Esophagus squamous epithelium (tissue), 5 donors: ENCODE data around the gene CREB3. TPM values are rescaled to one million over a fixed set of nuclear protein-coding genes. Genes with fewer than 3 reads are reported as not detected.

Experiments
- DNase-seq: peaks from one replicate; lab custom pipeline; 2025; lab: John Stamatoyannopoulos, UW
- H3K27ac ChIP-seq, 4 donors: fragments of 200-600 bp; sonication (generic); one replicate each; pipeline ENCODE4 v1.5.1; 2016 to 2019; ENCODE audit warnings: mild to moderate bottlenecking in 1 of 4
- H3K27me3 ChIP-seq, 4 donors: fragments of 200-600 bp; sonication (generic); 1 replicate in 3 of 4; 2 replicates in 1 of 4; pipeline versions ENCODE4 v1.5.1 to v1.6.0; 2017 to 2021; ENCODE audit warnings: antibody characterized with exemption in 1 of 4
- H3K36me3 ChIP-seq, 3 donors: fragments of 200-600 bp; sonication (generic); one replicate each; pipeline ENCODE4 v1.5.1; 2016 to 2019
- H3K4me1 ChIP-seq, 3 donors: fragments of 200-600 bp; sonication (generic); one replicate each; pipeline ENCODE4 v1.5.1; 2017 to 2019
- H3K4me3 ChIP-seq, 4 donors: fragments of 200-600 bp; sonication (generic); 1 replicate in 3 of 4; 2 replicates in 1 of 4; pipeline ENCODE4 v1.5.1; 2016 to 2019; ENCODE audit warnings: mild to moderate bottlenecking in 2 of 4, moderate library complexity in 1 of 4
- H3K9me3 ChIP-seq, 3 donors: fragments of 200-600 bp; sonication (generic); one replicate each; pipeline ENCODE4 v1.5.1; 2016 to 2019
- POLR2A ChIP-seq, 4 donors: fragments of 450-650 bp; IDR thresholded peaks; one replicate each; pipeline ENCODE4 v1.6.1; 2017; ENCODE audit warnings: antibody characterized with exemption in 4 of 4, mild to moderate bottlenecking in 4 of 4, moderate library complexity in 3 of 4
- WGBS, 2 donors: methylation state at CpG; one replicate each; pipeline ENCODE4 v1.1.5; 2018; 5-methylcytosine and 5-hydroxymethylcytosine counted together
- intact Hi-C: fragments of 100-400 bp; cut with DNase I; formaldehyde crosslinking; loops from one replicate; pipeline ENCODE4 v1.15.0; 2022
- total RNA-seq, 4 donors: library from RNA; depleted of rRNA; stranded (reverse); fragments of >200 nt; gene quantifications; one replicate each; pipeline ENCODE4 v1.1.0, GENCODE V29; 2016
- TF ChIP-seq, protein P1 (sequence below), 6 experiments: fragments of 450-650 bp in 4 of 6; fragments of 200-600 bp in 2 of 6; sonication (generic) in 2 of 6; IDR thresholded peaks; one replicate each; pipeline ENCODE4 v1.5.1; 2016 to 2019; ENCODE audit warnings: antibody characterized with exemption in 6 of 6, mild to moderate bottlenecking in 4 of 6, moderate library complexity in 4 of 6
- donor health status: DM: yes; HTN: yes; CAD: no.

The CREB3 gene
- total RNA-seq, 4 donors from 2014 or later = 10.5 to 24.2 (median 19.2) TPM

DNA sequence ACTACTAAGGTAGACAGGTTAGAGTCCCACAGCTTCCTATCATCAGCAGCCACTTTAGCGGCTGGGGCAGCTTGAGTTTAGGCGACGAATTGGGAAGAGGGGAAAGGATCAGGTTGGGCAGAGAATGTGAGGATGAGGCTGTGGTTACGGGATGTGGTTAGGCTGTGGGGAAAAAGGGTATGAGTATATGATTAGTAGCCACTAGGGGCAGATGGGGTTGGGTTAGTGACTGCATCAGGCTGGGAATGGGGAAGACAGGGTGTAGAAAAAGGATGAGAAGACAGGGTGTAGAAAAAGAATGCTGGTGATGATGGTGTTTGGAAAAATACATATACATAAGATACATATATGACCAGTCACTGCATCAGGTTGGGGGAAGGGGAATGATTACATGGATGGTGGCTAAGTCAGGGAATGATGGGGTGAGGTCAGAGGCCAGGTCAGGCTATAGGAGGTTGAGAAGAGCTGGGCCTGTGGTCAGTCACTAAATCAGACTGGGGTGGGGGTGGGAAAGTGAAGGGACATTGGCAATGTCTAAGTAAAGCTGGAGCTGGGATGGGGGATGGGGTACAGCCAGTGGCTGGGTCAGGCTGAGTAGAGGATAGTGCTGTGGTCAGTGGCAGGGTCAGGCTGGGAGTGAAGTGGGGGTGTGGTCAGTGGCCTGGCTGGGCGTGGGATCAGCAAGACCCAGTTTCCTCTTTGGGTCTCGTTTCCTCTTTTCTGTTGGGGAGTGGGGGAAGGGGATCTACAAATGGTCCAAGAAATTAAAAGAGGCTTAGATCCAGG lies 2.6 kb upstream of the CREB3 start:
- intact Hi-C loops = loop anchor here (5.0 to 10.0 kb wide), 2 partner anchors 73 to 125 kb away; partner anchors contain the start of genes CCDC107, RMRP and TESK1
- peak in 1 of 4 donors; percentile 25 for TF ChIP-seq POLR2A (IDR thresholded peaks at IDR 0.05)
- TF ChIP-seq, protein P1, sequence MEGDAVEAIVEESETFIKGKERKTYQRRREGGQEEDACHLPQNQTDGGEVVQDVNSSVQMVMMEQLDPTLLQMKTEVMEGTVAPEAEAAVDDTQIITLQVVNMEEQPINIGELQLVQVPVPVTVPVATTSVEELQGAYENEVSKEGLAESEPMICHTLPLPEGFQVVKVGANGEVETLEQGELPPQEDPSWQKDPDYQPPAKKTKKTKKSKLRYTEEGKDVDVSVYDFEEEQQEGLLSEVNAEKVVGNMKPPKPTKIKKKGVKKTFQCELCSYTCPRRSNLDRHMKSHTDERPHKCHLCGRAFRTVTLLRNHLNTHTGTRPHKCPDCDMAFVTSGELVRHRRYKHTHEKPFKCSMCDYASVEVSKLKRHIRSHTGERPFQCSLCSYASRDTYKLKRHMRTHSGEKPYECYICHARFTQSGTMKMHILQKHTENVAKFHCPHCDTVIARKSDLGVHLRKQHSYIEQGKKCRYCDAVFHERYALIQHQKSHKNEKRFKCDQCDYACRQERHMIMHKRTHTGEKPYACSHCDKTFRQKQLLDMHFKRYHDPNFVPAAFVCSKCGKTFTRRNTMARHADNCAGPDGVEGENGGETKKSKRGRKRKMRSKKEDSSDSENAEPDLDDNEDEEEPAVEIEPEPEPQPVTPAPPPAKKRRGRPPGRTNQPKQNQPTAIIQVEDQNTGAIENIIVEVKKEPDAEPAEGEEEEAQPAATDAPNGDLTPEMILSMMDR (IDR thresholded peaks at IDR 0.05) = peak; percentile 13 to 61 (median 43)
- DNase-seq = no peak
- peaks cover 5 to 35% (median 7%) of the 10 kb centered on the region in 3 donors for H3K36me3 ChIP-seq
- H3K4me3 ChIP-seq = peak overlapping the region in 3 of 4 donors; percentile 69 to 91 (median 83)
- H3K27ac ChIP-seq = peak overlapping the region; percentile 95 to 100 (median 98)
- 22 to 39% methylated on average over 6 of the region's 6 CpGs for WGBS, 2 donors
- no peaks in the 10 kb centered on the region for H3K27me3 ChIP-seq
- no peaks in the 10 kb centered on the region for H3K9me3 ChIP-seq
- peaks cover 20 to 83% (median 42%) of the 10 kb centered on the region in 3 donors for H3K4me1 ChIP-seq

- H3K27ac ChIP-seq = peak overlapping the region; percentile 95 to 100 (median 98)
Measured at GRCh38 chr9:35730486-35730854, 2.0 kb upstream of the CREB3 start.

DNA sequence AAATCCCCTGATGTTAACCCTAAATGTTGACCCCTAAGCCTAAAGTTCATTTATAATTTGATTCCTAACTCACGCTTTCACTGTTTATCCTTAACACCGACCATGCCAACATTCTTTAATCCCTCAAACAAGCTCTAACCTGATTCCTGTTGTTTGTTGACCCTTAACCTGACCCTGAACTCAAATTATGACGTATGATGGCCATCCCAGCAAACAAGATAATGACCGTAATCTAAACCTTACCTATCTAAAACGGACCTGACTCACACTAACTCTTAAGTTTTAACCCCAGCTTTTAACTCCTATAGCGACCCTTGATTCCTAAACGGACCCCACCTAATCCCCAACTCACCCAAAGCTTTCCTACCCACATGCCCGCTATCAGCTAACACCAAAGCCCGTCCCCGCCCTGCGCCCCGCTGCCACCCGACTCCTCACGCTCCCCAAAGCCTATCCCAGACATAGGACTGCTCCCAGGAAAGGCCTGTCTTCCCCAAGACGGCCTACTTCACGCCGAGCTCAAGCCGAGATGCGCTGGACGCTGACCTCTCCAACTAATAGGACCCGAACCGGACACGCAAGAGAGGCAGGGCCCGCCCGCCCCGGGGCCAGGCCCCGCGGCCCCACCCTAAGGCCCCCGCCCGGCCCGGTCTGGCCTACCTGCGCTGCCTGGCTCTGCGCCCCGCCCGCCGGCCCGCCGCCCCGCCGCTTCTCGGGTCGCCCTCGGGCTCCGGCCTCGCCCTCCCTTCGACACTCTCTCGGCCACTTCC lies 866 bp upstream of the CREB3 start:
- WGBS, 2 donors = 1% methylated on average over 14 to 16 of the region's 47 CpGs
- DNase-seq = no peak
- intact Hi-C loops = loop anchor here (5.0 to 10.0 kb wide), 2 partner anchors 74 to 127 kb away; partner anchors contain the start of genes CCDC107, RMRP and TESK1
- H3K36me3 ChIP-seq = peaks cover 0 to 36% (median 14%) of the 10 kb centered on the region in 3 donors
- no peaks in the 10 kb centered on the region for H3K27me3 ChIP-seq
- H3K4me3 ChIP-seq = peak overlapping the region; percentile 69 to 91 (median 80)
- TF ChIP-seq POLR2A (IDR thresholded peaks at IDR 0.05) = no peak
- TF ChIP-seq, protein P1 (IDR thresholded peaks at IDR 0.05) = no peak
- H3K27ac ChIP-seq = peak overlapping the region; percentile 95 to 100 (median 98)
- no peaks in the 10 kb centered on the region for H3K9me3 ChIP-seq
- peaks cover 20 to 78% (median 39%) of the 10 kb centered on the region in 3 donors for H3K4me1 ChIP-seq

More at GRCh38 chr9:35730486-35730854, 2.0 kb upstream of the CREB3 start:
- 48 to 82% methylated on average over 2 of the region's 2 CpGs for WGBS, 2 donors
- Histone ChIP-seq H3K4me3 (peak overlapping the region in 3 of 4 donors; percentile 69 to 91 (median 83)), H3K4me1 (peaks cover 20 to 80% (median 42%) of the 10 kb centered on the region in 3 donors), H3K9me3 (no peaks in the 10 kb centered on the region), H3K27me3 (no peaks in the 10 kb centered on the region), H3K36me3 (peaks cover 1 to 35% (median 5%) of the 10 kb centered on the region in 3 donors)
- intact Hi-C loops = loop anchor here (5.0 to 10.0 kb wide), 2 partner anchors 73 to 126 kb away; partner anchors contain the start of genes CCDC107, RMRP and TESK1
- no peak for DNase-seq
- TF ChIP-seq, protein P1 (IDR thresholded peaks at IDR 0.05) = no peak
- TF ChIP-seq POLR2A (IDR thresholded peaks at IDR 0.05) = no peak

GRCh38 chr9:35732800-35733541 lies 505 bp downstream of the CREB3 start:
- WGBS, 2 donors = 1 to 3% methylated on average over 8 to 13 of the region's 14 CpGs
- peaks cover 14 to 64% (median 35%) of the 10 kb centered on the region in 3 donors for H3K4me1 ChIP-seq
- H3K27me3 ChIP-seq = no peaks in the 10 kb centered on the region
- H3K27ac ChIP-seq = peak overlapping the region; percentile 95 to 100 (median 98)
- no peaks in the 10 kb centered on the region for H3K9me3 ChIP-seq
- H3K36me3 ChIP-seq = peaks cover 5 to 44% (median 24%) of the 10 kb centered on the region in 3 donors
- TF ChIP-seq, protein P1 (IDR thresholded peaks at IDR 0.05) = no peak
- intact Hi-C loops = loop anchor here (5.0 to 10.0 kb wide), 2 partner anchors 76 to 128 kb away; partner anchors contain the start of genes CCDC107, RMRP and TESK1
- DNase-seq = no peak
- H3K4me3 ChIP-seq = peak overlapping the region; percentile 69 to 91 (median 80)
